Activated T-cell treated with anti-CD3 and anti-CD28 coated beads, Interleukin-2, amount 50 U/mL, for 1 hour (primary cell): ENCODE results near the gene SIPA1.
A peak's percentile ranks its signal among the peaks of the same experiment; 100 is the strongest.
"Not testable (repeated sequence)": the region's sequence is repeated elsewhere in the genome, so short reads cannot be mapped to it uniquely, and the experiment has no call there.

ENCODE experiments used
- DNase-seq: peaks from one replicate; pipeline ENCODE4 v3.0.0-alpha.2; 2020

Gene SIPA1

DNA sequence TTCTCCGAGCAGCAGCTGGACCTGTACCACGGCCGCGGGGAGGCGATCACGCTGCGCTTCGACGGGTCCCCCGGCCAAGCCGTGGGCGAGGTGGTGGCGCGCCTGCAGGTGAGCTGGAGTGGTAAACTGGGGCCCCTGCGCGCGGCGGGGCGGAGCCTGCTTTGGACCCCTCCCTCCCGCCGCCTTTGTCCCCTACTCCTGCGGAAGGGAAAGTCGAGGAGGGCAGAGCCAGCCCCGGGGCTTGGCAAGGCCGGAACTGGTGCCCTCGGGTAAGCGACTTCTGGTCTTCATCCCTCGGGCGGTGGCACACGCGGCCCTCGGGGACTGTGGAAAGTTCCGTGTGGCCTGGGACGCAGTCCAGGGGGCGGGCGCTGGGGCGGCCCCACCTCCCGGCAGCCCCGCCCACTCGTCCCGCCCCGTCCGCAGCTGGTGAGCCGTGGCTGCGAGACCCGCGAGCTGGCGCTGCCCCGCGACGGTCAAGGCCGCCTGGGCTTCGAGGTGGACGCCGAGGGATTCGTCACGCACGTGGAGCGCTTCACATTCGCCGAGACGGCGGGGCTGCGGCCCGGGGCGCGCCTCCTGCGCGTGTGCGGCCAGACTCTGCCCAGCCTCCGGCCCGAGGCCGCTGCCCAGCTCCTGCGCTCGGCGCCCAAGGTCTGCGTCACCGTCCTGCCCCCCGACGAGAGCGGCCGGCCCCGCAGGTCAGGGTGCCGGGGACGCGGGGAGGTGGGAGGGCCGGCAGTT, 9.2 kb downstream of the SIPA1 start:
- no peak for DNase-seq

GRCh38 chr11:65648997-65649493, 11.1 kb downstream of the SIPA1 start:
- no peak for DNase-seq

DNA sequence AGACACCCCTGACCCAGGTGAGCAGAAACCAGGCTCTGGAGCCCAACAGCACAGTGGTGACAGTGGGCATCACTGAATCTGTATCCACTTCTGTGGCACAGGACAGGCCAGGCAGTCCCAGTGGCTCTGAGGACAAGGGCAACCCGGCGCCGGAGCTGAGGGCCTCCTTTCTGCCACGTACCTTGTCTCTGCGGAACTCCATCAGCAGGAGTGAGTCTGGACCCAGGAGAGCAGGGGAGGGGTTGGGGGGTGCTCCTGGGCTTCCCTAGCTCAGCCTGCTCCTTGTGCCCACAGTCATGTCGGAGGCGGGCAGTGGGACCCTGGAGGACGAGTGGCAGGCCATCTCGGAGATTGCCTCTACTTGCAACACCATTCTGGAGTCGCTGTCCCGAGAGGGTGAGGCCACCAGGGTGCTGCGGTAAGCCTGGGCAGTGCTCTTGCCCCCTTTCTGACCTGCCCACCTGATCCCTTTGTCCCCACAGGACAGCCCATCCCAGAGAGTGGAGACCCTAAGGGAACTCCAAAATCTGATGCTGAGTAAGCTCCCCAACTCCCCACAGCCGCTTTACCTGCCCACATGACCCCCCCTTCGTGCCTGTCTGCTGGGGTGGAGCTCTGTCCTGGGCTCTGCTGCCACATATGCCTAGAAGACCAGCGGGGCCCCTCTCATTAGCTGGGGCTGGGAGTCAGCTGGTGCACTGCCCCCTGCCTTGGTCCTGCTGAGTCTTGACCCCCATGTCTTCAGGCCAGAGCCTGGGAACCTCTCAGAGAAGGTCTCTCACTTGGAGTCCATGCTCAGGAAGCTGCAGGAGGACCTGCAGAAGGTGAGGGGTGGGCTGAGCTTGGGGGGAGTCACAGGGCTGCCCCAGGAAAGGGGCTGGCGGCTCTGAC, 12.0 kb downstream of the SIPA1 start:
- DNase-seq, result peak; percentile 20

DNA sequence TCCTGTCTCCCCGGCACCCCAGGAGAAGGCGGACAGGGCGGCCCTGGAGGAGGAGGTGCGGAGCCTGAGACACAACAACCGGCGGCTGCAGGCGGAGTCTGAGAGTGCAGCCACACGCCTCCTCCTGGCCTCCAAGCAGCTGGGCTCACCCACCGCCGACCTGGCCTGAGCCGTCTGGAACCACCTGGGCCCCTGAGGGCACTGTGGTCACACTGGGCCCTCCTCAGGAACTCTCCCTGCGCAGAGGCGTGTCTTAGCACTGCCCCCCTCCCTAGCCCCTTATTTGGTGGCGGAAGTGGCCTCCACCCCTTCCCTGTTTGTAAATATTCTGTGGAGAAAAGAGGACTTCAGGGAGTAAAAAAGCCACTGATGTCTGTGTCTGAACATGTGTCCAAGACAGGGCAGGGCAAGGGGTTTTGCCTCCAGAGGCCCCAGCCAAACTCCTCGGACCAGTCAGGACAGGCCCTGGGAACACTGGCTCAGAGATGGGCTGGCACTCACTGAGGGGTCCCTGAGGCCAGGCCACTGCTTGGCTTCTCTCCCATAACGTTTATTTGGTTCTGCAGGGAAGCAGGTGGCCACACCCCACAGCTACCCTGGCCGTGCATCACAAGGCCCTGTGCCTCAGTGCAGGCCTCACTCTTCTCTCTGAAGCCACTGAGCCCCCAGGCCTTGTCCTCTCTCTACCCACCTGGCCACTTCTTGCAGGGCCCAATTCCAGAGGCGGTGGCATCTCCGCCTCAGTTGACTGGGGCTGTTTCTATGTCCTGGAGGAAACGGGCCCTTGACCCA, 12.8 kb downstream of the SIPA1 start:
- no peak for DNase-seq

GRCh38 chr11:65651339-65651588, 13.4 kb downstream of the SIPA1 start:
- DNase-seq, result no peak

DNA sequence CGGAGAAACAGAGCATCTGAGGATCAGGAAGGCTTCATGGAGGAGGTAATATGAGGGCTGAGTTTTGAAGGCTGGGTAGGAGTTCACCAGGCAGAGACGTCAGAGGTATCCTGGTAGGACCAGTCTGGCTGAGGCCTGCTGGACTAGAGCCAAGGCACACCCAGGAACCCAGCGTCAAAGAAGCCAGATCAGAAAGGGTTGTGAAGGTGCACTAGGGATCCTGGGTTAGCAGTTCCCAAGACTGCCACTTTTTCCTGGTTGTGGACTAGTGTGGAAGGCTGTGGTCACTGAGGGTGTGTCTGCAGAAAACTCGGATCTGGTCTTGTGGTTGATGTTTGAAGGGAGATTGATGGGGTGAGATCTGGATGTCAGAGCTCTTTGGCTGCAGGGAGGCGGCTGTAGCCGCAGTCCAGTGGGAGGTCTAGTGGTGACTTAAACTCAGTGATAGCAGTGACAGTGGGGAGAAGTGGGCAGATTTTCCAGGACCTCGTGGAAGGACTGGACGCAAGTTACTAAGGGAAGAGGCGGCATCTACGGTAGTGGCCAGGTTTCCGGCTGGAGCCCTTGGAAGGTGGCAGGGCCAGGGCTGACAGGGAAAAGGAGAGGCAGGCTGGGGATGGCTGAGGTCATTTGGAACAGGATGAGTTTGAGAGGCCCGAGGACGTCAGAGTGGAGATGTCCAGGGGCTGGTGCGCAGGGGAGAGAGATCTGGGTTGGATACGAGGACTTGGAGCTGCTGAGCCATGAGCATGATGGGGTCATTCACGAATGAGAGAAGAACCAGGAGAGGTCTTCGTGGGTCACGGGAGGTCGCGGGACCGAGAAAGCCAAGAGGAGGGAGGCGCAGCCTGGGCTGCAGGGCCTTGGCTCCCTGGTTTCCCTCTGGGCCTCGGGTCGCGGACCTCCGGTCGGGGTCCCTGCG, 13.9 kb downstream of the SIPA1 start:
- peak; percentile 47 for DNase-seq

GRCh38 chr11:65652511-65653228, 14.8 kb downstream of the SIPA1 start:
- DNase-seq, result peak; percentile 99

DNA sequence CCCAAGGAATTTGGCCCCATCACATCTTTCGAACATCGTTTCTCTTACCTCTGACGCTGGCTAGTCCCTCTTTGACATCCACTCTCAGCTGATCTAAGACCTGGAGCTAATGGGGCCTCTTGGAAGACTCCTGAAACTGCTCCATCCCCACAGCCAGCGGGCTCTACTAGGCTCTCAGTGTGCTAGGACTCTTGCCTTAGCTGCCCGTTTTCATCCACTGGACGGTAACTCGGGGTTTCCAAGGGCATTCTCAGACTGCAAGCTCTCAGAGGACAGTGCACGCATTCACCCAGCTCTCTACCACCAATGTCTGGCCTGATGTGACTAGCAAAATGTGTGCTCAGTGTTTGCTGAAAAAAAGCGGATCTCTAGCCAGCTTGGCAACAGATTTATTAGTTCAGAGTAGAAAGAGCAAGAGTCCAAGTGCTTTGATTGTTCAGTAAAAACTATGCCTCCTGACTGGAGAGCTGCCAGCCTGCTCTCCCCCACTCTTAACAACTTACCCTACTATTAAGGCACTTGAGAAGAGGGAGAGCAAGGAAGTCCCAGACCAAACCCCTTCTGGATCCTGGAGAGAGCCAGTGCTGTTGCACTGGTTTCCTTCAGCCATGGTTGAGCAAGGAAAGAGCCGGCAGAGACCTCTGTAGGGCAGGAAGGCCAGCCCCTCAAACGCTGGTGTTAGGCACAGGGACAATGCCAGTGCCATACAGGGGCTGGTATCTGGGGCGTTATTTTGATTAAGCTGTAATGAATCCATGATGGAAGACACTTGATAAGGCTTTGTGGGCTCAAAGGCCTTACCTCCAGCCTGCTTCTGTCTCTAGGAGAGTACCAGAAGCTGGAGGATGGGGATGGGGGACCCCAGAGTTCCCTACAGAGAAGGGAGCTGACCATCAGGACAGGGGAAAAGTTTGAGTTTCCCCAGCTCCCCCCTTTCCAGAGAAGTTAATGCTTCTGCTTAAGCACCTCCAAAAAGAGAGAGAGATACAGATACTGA, 15.6 kb downstream of the SIPA1 start:
- DNase-seq, result no peak

DNA sequence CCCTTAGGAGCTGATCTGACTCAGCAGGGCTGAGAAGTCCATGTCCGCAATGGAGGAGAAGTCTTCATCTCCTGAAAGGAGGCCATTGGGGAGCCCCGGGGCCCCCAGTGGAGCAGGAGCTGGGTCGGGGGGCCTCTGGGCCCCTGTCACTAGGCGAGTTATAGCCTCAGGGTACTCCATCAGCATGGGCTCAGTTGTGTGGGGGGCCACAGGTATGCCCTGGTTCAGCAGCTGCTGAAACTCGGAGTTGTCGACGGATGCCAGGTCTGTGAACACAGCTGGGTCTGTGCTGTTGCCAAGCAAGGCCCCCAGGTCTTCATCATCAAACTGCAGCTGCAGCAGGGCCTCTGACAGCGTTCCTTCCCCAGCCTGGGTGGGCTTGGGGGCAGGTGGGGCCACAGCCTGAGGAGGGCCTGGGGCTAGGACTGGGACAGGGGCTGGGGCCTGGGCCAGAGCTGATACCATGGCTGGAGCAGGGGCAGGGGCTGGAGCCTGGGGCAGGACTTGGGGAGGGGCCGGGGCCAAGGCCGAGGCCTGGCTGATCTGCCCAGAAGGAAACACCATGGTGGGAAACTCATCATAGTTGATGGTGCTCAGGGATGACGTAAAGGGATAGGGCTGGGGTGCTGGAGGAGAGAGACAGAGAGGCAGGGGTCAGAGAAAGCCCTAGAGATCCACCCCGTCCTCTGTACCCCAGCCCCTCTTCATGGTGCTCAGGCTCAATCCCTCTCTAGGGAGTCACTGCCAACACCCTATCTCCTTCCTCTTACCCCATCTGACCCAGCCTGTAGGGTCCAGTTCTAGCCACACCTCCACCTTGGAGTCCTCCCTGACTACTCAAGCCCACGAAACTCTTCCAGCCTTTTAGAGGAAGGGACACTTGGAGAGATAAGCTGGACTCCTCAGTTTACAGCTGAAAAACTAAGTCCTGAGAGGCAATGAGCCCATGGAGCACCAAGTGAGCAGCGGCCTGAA, 16.8 kb downstream of the SIPA1 start:
- no peak for DNase-seq

DNA sequence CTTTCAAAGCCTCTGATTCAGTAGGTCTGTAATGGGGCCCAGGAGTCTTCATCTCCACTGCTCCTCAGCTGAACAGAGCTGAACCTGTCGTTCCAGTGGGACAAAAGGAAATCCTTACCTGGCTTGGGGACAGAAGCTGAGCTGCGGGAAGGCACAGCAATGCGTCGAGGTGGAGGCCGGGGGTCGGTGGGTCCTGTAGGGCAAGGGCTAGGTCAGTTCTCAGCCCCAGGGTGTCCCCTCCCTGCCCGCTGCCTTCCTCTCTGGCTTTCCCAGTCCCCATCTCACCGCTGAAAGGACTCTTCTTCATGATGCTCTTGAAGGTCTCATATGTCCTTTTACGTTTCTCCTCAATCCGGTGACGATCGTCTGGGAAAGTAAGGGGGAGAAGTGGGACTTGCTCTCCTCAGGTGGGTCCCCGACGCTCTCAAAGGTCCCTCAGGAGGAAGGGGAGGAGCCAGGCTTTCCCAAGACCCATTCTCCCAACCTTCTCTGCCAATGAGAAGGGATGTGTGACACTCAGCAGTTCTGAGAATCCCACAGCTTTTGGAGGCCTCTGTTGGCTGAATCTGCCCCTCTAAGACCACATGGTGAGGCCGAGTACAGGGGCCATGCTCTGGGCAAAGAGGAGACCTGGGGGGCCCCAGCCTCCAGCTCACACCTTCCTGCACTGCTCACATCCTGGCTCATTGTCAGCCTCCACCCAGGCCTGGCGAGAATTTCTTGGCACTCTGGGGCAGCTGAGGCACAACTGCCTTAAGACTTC, 17.9 kb downstream of the SIPA1 start:
- peak; percentile 21 for DNase-seq

GRCh38 chr11:65657426-65657825, 19.5 kb downstream of the SIPA1 start:
- peak; percentile 18 for DNase-seq

DNA sequence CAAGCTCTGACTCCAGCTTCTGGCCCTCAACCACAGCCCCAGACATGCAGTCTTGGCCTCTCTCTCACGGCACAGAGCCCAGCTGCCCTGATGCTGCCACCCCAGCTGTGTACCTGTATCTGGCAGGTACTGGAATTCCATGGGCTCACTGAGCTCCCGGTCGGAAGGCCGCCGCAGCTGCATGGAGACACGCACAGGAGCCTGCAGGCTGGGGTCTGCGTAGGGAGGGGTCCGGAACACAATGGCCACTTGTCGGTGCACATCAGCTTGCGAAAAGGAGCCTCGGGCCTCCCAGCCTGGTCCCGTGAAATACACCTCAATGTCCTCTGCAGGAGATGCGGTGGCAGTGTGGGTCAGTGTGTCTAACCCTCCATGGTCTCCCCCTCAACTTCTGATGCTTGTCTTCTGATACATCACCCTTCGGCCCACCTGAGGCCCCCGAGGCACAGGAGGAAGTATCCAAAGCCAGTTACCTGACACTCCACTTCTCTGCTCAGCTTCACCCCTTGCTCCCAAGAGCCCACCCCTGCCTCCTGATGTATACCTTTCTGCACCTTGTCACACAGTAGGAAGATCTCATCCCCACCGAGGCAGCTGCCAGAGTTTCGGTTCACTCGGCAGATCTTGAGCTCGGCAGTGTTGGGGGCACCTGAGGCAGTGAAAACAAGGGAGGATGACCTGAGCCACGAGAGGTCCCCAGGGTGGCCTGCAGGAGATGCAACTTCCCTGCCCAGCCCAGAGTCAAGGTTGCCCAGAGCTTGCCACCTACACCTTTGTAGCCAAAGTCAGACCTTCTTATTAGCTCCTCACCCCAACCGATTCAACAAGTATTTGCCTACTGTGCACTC, 20.5 kb downstream of the SIPA1 start:
- no peak for DNase-seq

- no peak for DNase-seq
These were observed 22.1 kb downstream of the SIPA1 start for GRCh38 chr11:65660038-65660437.

- not testable (repeated sequence) for DNase-seq
These were observed 23.0 kb downstream of the SIPA1 start for GRCh38 chr11:65660908-65661307.

DNA sequence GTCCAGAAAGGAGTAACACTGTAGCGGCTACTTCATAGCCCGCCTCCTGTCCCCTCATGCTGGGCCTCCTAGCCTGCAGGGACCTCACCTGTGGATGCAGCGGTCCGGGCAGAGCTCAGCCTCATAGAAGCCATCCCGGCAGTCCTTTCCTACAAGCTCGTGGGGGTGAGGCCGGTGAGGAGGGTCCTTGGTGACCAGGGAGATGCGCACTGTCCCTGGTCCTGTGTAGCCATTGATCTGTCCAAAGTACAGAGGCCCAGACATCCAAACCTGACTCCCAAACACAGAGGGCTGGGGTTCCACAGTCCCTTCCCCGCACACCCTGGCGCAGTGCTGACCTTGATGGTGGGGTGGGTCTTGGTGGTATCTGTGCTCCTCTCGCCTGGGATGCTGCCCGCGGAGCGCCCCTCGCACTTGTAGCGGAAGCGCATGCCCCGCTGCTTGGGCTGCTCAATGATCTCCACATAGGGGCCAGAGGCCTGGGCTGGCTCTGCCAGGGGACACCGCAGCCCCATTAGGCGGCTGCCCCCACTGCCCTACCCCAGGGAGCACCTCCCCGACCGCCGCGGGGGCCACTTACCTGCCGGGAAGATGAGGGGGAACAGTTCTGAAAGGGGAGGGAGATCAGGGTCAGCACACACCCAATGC, 23.8 kb downstream of the SIPA1 start:
- DNase-seq, result peak; percentile 19

GRCh38 chr11:65662247-65662798, 24.4 kb downstream of the SIPA1 start:
- peak; percentile 27 for DNase-seq
